Nephron (organoid): Measurements from ENCODE around the gene ZPR1.

Experiments
- H3K27ac Mint-ChIP-seq, 3 experiments: 2 replicates each; pipeline ENCODE4 v1.8.0; 2020; ENCODE audit warnings: mixed read lengths in 3 of 3, mild to moderate bottlenecking in 2 of 3, moderate library complexity in 1 of 3
- H3K27me3 Mint-ChIP-seq: 2 replicates; pipeline ENCODE4 v1.8.0; 2021; ENCODE audit warnings: low read depth, mild to moderate bottlenecking, moderate library complexity, mixed read lengths
- H3K36me3 Mint-ChIP-seq: 2 replicates; pipeline ENCODE4 v1.8.0; 2020; ENCODE audit warnings: low read depth, mixed read lengths
- H3K4me1 Mint-ChIP-seq: 2 replicates; pipeline ENCODE4 v1.8.0; 2020; ENCODE audit warnings: mixed read lengths
- H3K4me3 Mint-ChIP-seq, 3 experiments: 2 replicates each; pipeline ENCODE4 v1.8.0; 2020; ENCODE audit warnings: mild to moderate bottlenecking in 3 of 3, mixed read lengths in 3 of 3, moderate library complexity in 2 of 3
- H3K9me3 Mint-ChIP-seq: 2 replicates; pipeline ENCODE4 v1.8.0; 2020; ENCODE audit warnings: mixed read lengths
- CTCF ChIP-seq, 3 experiments: fragments of 200-600 bp; sonication (generic); IDR thresholded peaks; one replicate each; pipeline ENCODE4 v1.5.0; 2021; ENCODE audit warnings: antibody characterized with exemption in 3 of 3; ENCODE audit not compliant: unreplicated experiment in 3 of 3

Gene ZPR1

GRCh38 chr11:116788534-116788933, 711 bp upstream of the ZPR1 start:
- Mint-ChIP-seq H3K4me3 (peak overlapping the region; percentile 97 to 99 (median 98)), H3K4me1 (peaks cover 23% of the 10 kb centered on the region), H3K27ac (peak overlapping the region; percentile 85 to 96 (median 89)), H3K36me3 (peaks cover 27% of the 10 kb centered on the region), H3K9me3 (no peaks in the 10 kb centered on the region), H3K27me3 (peaks cover 8% of the 10 kb centered on the region)
- no peak for TF ChIP-seq CTCF (IDR thresholded peaks at IDR 0.05; ENCODE audit: unreplicated experiment in 3 of 3)

DNA sequence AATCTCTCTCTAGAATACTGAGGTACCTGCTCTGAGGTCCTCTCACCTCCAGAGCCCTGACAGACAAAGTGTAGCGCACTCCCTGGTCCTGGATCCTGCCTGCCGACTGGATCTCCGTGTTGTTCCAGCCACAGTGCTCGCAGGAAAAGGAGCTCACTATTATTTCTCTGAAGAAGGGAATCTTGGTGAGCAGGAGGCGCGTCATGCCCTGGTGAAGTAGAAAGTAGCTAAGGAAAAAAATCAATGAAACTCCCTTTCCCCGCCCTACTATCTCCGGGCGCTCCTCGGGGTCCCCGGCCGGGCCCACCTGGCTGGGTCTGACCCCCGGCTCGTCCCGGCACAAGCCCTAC, 412 bp downstream of the ZPR1 start:
- H3K4me1 Mint-ChIP-seq, result peaks cover 18% of the 10 kb centered on the region
- no peak for TF ChIP-seq CTCF (IDR thresholded peaks at IDR 0.05; ENCODE audit: unreplicated experiment in 3 of 3)
- H3K27ac Mint-ChIP-seq, result peak overlapping the region; percentile 11 to 57 (median 24)
- H3K27me3 Mint-ChIP-seq, result peaks cover 8% of the 10 kb centered on the region
- peaks cover 38% of the 10 kb centered on the region for H3K36me3 Mint-ChIP-seq
- no peaks in the 10 kb centered on the region for H3K9me3 Mint-ChIP-seq
- peak overlapping the region; percentile 97 to 99 (median 98) for H3K4me3 Mint-ChIP-seq

- Mint-ChIP-seq H3K27me3 (peaks cover 8% of the 10 kb centered on the region), H3K36me3 (peaks cover 42% of the 10 kb centered on the region), H3K9me3 (no peaks in the 10 kb centered on the region), H3K27ac (peak overlapping the region; percentile 11 to 57 (median 24)), H3K4me3 (peak overlapping the region; percentile 97 to 99 (median 98)), H3K4me1 (peaks cover 18% of the 10 kb centered on the region)
- TF ChIP-seq CTCF (IDR thresholded peaks at IDR 0.05; ENCODE audit: unreplicated experiment in 3 of 3), result no peak
These were observed 857 bp downstream of the ZPR1 start for GRCh38 chr11:116786966-116787365.

DNA sequence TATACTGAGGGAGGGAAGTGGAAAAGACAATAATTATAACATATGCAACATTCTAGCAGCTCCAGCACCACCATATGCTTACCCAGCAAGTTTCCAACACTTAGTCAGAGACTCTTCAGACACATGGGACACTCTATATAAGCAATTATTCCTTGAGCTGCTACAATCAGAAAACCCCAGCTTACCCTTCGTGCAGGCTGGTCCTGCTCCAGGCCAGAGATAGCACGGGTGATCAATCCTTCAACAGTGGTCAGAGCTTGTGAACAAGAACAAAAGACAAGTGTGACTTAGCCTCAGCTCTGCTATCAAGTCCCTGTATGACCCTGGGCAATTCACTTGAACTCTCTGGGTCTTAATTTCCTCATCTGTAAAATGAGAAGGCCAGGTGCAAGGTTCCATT, 1.5 kb downstream of the ZPR1 start:
- Mint-ChIP-seq H3K4me1 (peaks cover 18% of the 10 kb centered on the region), H3K36me3 (peaks cover 46% of the 10 kb centered on the region)

GRCh38 chr11:116782728-116783127, 5.1 kb downstream of the ZPR1 start:
- TF ChIP-seq CTCF (IDR thresholded peaks at IDR 0.05; ENCODE audit: unreplicated experiment in 3 of 3), result no peak
- H3K9me3 Mint-ChIP-seq, result no peaks in the 10 kb centered on the region
- peaks cover 8% of the 10 kb centered on the region for H3K4me1 Mint-ChIP-seq
- peaks cover 75% of the 10 kb centered on the region for H3K36me3 Mint-ChIP-seq
- H3K27me3 Mint-ChIP-seq, result no peaks in the 10 kb centered on the region
- H3K27ac Mint-ChIP-seq, result no peak overlapping the region
- no peak overlapping the region for H3K4me3 Mint-ChIP-seq

More for the DNA sequence above, 1.5 kb downstream of the ZPR1 start:
- Mint-ChIP-seq H3K27ac (no peak overlapping the region), H3K27me3 (peaks cover 8% of the 10 kb centered on the region), H3K4me3 (peak overlapping the region; percentile 97 to 99 (median 98)), H3K9me3 (no peaks in the 10 kb centered on the region)
- no peak for TF ChIP-seq CTCF (IDR thresholded peaks at IDR 0.05; ENCODE audit: unreplicated experiment in 3 of 3)

DNA sequence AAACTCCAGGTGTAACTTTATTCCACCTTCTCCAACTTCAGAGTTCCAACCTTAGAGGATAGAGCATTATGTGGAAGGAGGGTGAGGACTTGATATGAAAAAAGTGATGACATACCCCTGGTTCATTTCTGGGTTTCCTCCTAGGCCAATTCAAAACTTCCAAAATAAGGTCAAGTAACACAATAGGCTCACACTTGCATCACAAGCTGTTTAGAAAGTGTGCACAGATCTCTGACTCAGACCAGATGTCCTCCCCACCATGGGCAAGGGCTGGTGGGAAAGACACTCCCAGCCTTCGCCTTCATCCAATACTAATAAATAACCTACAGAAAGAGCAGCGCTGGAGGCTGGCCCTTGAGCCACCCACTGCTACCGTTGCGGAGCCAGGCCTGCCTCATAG, 9.3 kb downstream of the ZPR1 start:
- Mint-ChIP-seq H3K27me3 (no peaks in the 10 kb centered on the region), H3K27ac (no peak overlapping the region), H3K4me3 (no peak overlapping the region), H3K9me3 (no peaks in the 10 kb centered on the region), H3K36me3 (peaks cover 60% of the 10 kb centered on the region), H3K4me1 (peaks cover 3% of the 10 kb centered on the region)
- TF ChIP-seq CTCF (IDR thresholded peaks at IDR 0.05; ENCODE audit: unreplicated experiment in 3 of 3), result no peak
